Fibroblast of lung (primary cell): ENCODE data around the gene VTI1A.

ENCODE experiments used
- EZH2 ChIP-seq: IDR thresholded peaks from 2 replicates; pipeline ENCODE4 v1.5.1; 2012; ENCODE audit warnings: low read length, control low read depth, mild to moderate bottlenecking; ENCODE audit errors: missing control alignments
- TF ChIP-seq, protein P1 (sequence below), 2 donors: IDR thresholded peaks in 1 of 2; conservative IDR thresholded peaks in 1 of 2; 1 replicate in 1 of 2; 2 replicates in 1 of 2; pipeline ENCODE4 v1.5.1; 2011 to 2012; ENCODE audit warnings: low read length in 2 of 2, control low read depth in 1 of 2, inconsistent platforms in 1 of 2, low read depth in 1 of 2, mild to moderate bottlenecking in 1 of 2

DNA sequence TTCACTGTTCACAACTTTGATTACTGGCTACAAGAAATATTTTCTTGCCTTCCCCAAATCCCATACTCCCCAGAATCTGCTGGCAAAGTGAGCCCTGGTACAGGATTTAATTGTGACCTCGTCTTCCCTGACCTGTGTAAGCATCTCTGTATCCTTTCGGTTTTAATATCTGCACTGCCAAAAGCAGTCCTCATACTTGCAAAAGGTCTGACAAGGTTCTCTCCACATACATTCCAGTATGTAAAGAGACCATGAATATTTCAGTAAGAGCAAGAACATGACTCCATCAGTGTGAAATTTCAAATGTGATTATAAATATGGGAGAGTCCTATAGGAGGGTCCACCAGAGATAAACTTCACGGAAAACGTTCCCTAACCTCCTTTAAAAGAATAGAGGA, 369.0 kb downstream of the VTI1A start:
- TF ChIP-seq, protein P1, sequence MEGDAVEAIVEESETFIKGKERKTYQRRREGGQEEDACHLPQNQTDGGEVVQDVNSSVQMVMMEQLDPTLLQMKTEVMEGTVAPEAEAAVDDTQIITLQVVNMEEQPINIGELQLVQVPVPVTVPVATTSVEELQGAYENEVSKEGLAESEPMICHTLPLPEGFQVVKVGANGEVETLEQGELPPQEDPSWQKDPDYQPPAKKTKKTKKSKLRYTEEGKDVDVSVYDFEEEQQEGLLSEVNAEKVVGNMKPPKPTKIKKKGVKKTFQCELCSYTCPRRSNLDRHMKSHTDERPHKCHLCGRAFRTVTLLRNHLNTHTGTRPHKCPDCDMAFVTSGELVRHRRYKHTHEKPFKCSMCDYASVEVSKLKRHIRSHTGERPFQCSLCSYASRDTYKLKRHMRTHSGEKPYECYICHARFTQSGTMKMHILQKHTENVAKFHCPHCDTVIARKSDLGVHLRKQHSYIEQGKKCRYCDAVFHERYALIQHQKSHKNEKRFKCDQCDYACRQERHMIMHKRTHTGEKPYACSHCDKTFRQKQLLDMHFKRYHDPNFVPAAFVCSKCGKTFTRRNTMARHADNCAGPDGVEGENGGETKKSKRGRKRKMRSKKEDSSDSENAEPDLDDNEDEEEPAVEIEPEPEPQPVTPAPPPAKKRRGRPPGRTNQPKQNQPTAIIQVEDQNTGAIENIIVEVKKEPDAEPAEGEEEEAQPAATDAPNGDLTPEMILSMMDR (conservative IDR thresholded peaks at IDR 0.05 in 1 of 2, IDR thresholded peaks at IDR 0.05 in 1 of 2; ENCODE audit: low read depth in 1 of 2, low read length in 2 of 2), result no peak
- TF ChIP-seq EZH2, result no peak
